GM12878 (cell line): Measurements from ENCODE around the gene SLC1A1. TPM values are rescaled to one million over a fixed set of nuclear protein-coding genes. Genes with fewer than 3 reads are reported as not detected.
A peak's percentile ranks its signal among the peaks of the same experiment; 100 is the strongest.

ENCODE experiments used
- ATAC-seq: fragments of 200-7000 bp; cut with Tn5 transposase; 3 replicates; pipeline ENCODE4 v1.9.1; 2020; ENCODE audit warnings: mild to moderate bottlenecking, moderate library complexity
- BruUV-seq: library from RNA; stranded (reverse); fragments of 400-500 nt; replicated peaks from 2 replicates; lab custom pipeline; 2021; lab: Mats Ljungman, UMichigan
- CTCF ChIA-PET: fragments of 300-600 bp; sonication (Branson Sonifier 250); formaldehyde crosslinking; extraction: SDS; loops from one replicate; lab custom pipeline; 2021; ENCODE audit warnings: inconsistent platforms; lab: Yijun Ruan, JAX
- POLR2A ChIA-PET: fragments of 350-600 bp; formaldehyde crosslinking; extraction: SDS; loops from one replicate; lab custom pipeline; 2021; ENCODE audit warnings: inconsistent platforms; lab: Charles Lee
- RAD21 ChIA-PET: fragments of 300-600 bp; sonication (Branson Sonifier 250); formaldehyde crosslinking; loops from one replicate; lab custom pipeline; 2023; ENCODE audit warnings: antibody characterized with exemption; ENCODE audit not compliant: unreplicated experiment; lab: Charles Lee
- SMC1A ChIA-PET: fragments of 300-600 bp; sonication (Branson Sonifier 250); formaldehyde crosslinking; loops from one replicate; lab custom pipeline; 2023; ENCODE audit not compliant: unreplicated experiment, uncharacterized antibody; lab: Charles Lee
- DNase-seq: peaks from one replicate; pipeline ENCODE4 v3.0.0-alpha.2; 2011; ENCODE audit warnings: low read depth, low spot score
- FAIRE-seq: peaks from 3 replicates; lab custom pipeline; 2011; peaks lifted over from hg19 to GRCh38; lab: Jason Lieb, UNC
- H2AFZ ChIP-seq: 2 replicates; pipeline ENCODE4 v1.6.0; 2011; ENCODE audit warnings: low read depth, low read length, control low read depth; ENCODE audit not compliant: control insufficient read depth
- H3K27ac ChIP-seq: 2 replicates; pipeline ENCODE4 v1.5.1; 2011; ENCODE audit warnings: control low read depth; ENCODE audit not compliant: control insufficient read depth, insufficient read depth
- H3K27me3 ChIP-seq, 2 experiments: replicated peaks in 1 of 2; 2 replicates each; pipeline versions ENCODE4 v1.6.0 to v1.6.1; 2011; ENCODE audit warnings: low read length in 1 of 2; ENCODE audit not compliant: control insufficient read depth in 2 of 2, insufficient read depth in 2 of 2
- H3K36me3 ChIP-seq, 2 experiments: 2 replicates each; pipeline ENCODE4 v1.5.1; 2011; ENCODE audit warnings: low read length in 1 of 2; ENCODE audit not compliant: control insufficient read depth in 2 of 2, insufficient read depth in 2 of 2
- H3K4me1 ChIP-seq: 2 replicates; pipeline ENCODE4 v1.6.1; 2011; ENCODE audit warnings: mild to moderate bottlenecking, low read length, moderate library complexity, mixed read lengths; ENCODE audit not compliant: control insufficient read depth, insufficient read depth
- H3K4me2 ChIP-seq: 2 replicates; pipeline ENCODE4 v1.6.0; 2011; ENCODE audit warnings: control low read depth; ENCODE audit not compliant: control insufficient read depth, insufficient read depth
- H3K4me3 ChIP-seq: fragments of 200-600 bp; sonication (generic); 2 replicates; pipeline ENCODE4 v1.5.1; 2016
- H3K79me2 ChIP-seq: 2 replicates; pipeline ENCODE4 v1.6.0; 2011; ENCODE audit warnings: low read length; ENCODE audit not compliant: control insufficient read depth, insufficient read depth
- H3K9ac ChIP-seq: 2 replicates; pipeline ENCODE4 v1.8.0; 2011; ENCODE audit warnings: low read length, control low read depth, mixed read lengths; ENCODE audit not compliant: control insufficient read depth, insufficient read depth
- H3K9me3 ChIP-seq: replicated peaks from 3 replicates; pipeline ENCODE4 v1.5.1; 2011; ENCODE audit warnings: mild to moderate bottlenecking, low read length; ENCODE audit not compliant: control insufficient read depth, insufficient read depth
- H4K20me1 ChIP-seq: 2 replicates; pipeline ENCODE4 v1.6.0; 2011; ENCODE audit not compliant: control insufficient read depth, insufficient read depth
- E4F1 ChIP-seq: fragments of 450-650 bp; IDR thresholded peaks from 2 replicates; pipeline ENCODE4 v1.6.1; 2018; ENCODE audit warnings: borderline replicate concordance, mild to moderate bottlenecking; ENCODE audit not compliant: partially characterized antibody
- IKZF2 ChIP-seq, 2 experiments: fragments of 450-650 bp; IDR thresholded peaks; 2 replicates each; pipeline ENCODE4 v1.6.1; 2017; ENCODE audit warnings: mild to moderate bottlenecking in 2 of 2, moderate library complexity in 2 of 2
- MTA2 ChIP-seq: fragments of 450-650 bp; IDR thresholded peaks from 2 replicates; pipeline ENCODE4 v1.6.1; 2016; ENCODE audit warnings: low read depth, mild to moderate bottlenecking, moderate library complexity
- MTA3 ChIP-seq: IDR thresholded peaks from 2 replicates; pipeline ENCODE4 v1.6.1; 2012; ENCODE audit warnings: low read length, inconsistent platforms, borderline replicate concordance
- SMAD1 ChIP-seq: fragments of 450-650 bp; IDR thresholded peaks from 2 replicates; pipeline ENCODE4 v1.6.1; 2018; ENCODE audit warnings: mild to moderate bottlenecking, low read depth; ENCODE audit not compliant: partially characterized antibody
- SMARCA5 ChIP-seq: fragments of 450-650 bp; IDR thresholded peaks from 2 replicates; pipeline ENCODE4 v1.6.1; 2017; ENCODE audit warnings: mild to moderate bottlenecking
- SP1 ChIP-seq: IDR thresholded peaks from one replicate; pipeline ENCODE4 v1.6.1; 2011; ENCODE audit warnings: low read depth, low read length
- STAT1 ChIP-seq: fragments of 450-650 bp; conservative IDR thresholded peaks from 2 replicates; pipeline ENCODE4 v1.6.1; 2014; ENCODE audit warnings: antibody characterized with exemption, mild to moderate bottlenecking
- TAF1 ChIP-seq: IDR thresholded peaks from 2 replicates; pipeline ENCODE4 v1.6.1; 2011; ENCODE audit warnings: mild to moderate bottlenecking, low read depth, low read length, borderline replicate concordance
- WGBS: methylation state at CpG from one replicate; pipeline ENCODE4 v1.1.6; 2016; ENCODE audit warnings: low lambda C conversion rate; ENCODE audit not compliant: insufficient replicate concordance, insufficient coverage; ENCODE audit errors: missing lambda C conversion rate; 5-methylcytosine and 5-hydroxymethylcytosine counted together
- in situ Hi-C: fragments of 300-500 bp; cut with MboI; formaldehyde crosslinking; loops from 9 replicates; pipeline ENCODE4 v1.14.3; 2018; ENCODE audit warnings: mixed read lengths
- intact Hi-C: fragments of 100-400 bp; cut with micrococcal nuclease; formaldehyde crosslinking; loops from one replicate; pipeline ENCODE4 v1.14.2; 2022; ENCODE audit not compliant: unreplicated experiment
- polyA plus RNA-seq, 11 experiments: library from polyadenylated mRNA; depleted of rRNA in 4 of 11; unstranded in 6 of 11; stranded (reverse) in 5 of 11; fragments of >200 nt; fragmentation: Nextera tagmentation in 4 of 11; fragmentation: Illumina TruSeq in 1 of 11; extraction: Ambion mirVana in 4 of 11; extraction: Trizol in 1 of 11; gene quantifications; 1 replicate in 1 of 11; 2 replicates in 10 of 11; pipeline versions ENCODE4 v1.2.1 to v1.2.3, GENCODE V29; 2011 to 2016; ENCODE audit warnings: inconsistent platforms in 2 of 11, missing spikeins in 2 of 11, low read depth in 1 of 11
- total RNA-seq, 4 experiments: library from RNA; depleted of rRNA in 3 of 4; stranded (reverse); fragments of >200 nt in 3 of 4; fragmentation: Illumina TruSeq in 1 of 4; extraction: Trizol in 1 of 4; gene quantifications; 2 replicates each; pipeline versions ENCODE4 v1.2.1 to v1.2.3, GENCODE V29; 2013 to 2021
- TF ChIP-seq, protein P1 (sequence below): fragments of 450-650 bp; formaldehyde crosslinking; IDR thresholded peaks from 2 replicates; pipeline ENCODE4 v1.4.0; 2022; ENCODE audit warnings: mild to moderate bottlenecking, moderate library complexity
- TF ChIP-seq, protein P2 (sequence below): fragments of 450-650 bp; IDR thresholded peaks from 2 replicates; pipeline ENCODE4 v1.6.1; 2017; ENCODE audit warnings: antibody characterized with exemption, mild to moderate bottlenecking, moderate library complexity
- TF ChIP-seq, protein P3 (sequence below): IDR thresholded peaks from 2 replicates; pipeline ENCODE4 v1.6.1; 2011; ENCODE audit warnings: low read depth, low read length, improper control_type of control experiment, borderline replicate concordance

Gene SLC1A1
- total and polyA plus RNA-seq, 10 of the 15 experiments (the other 5 are each of a cell fraction or from before 2014, with no cell fraction given): 4.2 to 24.9 (median 18.3) TPM

GRCh38 chr9:4506490-4506889 lies 16.2 kb downstream of the SLC1A1 start:
- ChIA-PET POLR2A (no interaction called here), CTCF (interaction anchor here (0.6 to 1.8 kb wide), 2 partner anchors 14 to 234 kb away, joined by 3 read pairs; no protein-coding TSS in a partner anchor), SMC1A (interaction anchor here (0.7 to 2.3 kb wide), 4 partner anchors 13 to 42 kb away, joined by 3 to 7 read pairs (median 4); no protein-coding TSS in a partner anchor), RAD21 (interaction anchor here (0.7 to 1.0 kb wide), 2 partner anchors 13 to 15 kb away, joined by 3 read pairs; no protein-coding TSS in a partner anchor)
- Histone ChIP-seq H2AFZ (no peak overlapping the region), H3K79me2 (peaks cover 16% of the 10 kb centered on the region), H3K4me3 (no peak overlapping the region), H3K9ac (no peak overlapping the region), H3K27ac (no peak overlapping the region), H3K9me3 (no peaks in the 10 kb centered on the region), H3K36me3 (no peaks in the 10 kb centered on the region; a peak in 2 of 4 replicates), H3K27me3 (no peaks in the 10 kb centered on the region), H3K4me1 (peaks cover 18% of the 10 kb centered on the region), H4K20me1 (no peaks in the 10 kb centered on the region), H3K4me2 (no peak overlapping the region)
- BruUV-seq: no TSS peak
- intact Hi-C loops: no loop called here
- FAIRE-seq: no peak
- in situ Hi-C loops: no loop called here
- peak; percentile 71 for ATAC-seq
- 0% methylated on average over 1 of the region's 1 CpG for WGBS
- DNase-seq: no peak
- no peak for TF ChIP-seq SMAD1
- TF ChIP-seq IKZF2 (IDR thresholded peaks at IDR 0.05): no peak
- no peak for TF ChIP-seq TAF1
- TF ChIP-seq SP1: no peak
- TF ChIP-seq, protein P1, sequence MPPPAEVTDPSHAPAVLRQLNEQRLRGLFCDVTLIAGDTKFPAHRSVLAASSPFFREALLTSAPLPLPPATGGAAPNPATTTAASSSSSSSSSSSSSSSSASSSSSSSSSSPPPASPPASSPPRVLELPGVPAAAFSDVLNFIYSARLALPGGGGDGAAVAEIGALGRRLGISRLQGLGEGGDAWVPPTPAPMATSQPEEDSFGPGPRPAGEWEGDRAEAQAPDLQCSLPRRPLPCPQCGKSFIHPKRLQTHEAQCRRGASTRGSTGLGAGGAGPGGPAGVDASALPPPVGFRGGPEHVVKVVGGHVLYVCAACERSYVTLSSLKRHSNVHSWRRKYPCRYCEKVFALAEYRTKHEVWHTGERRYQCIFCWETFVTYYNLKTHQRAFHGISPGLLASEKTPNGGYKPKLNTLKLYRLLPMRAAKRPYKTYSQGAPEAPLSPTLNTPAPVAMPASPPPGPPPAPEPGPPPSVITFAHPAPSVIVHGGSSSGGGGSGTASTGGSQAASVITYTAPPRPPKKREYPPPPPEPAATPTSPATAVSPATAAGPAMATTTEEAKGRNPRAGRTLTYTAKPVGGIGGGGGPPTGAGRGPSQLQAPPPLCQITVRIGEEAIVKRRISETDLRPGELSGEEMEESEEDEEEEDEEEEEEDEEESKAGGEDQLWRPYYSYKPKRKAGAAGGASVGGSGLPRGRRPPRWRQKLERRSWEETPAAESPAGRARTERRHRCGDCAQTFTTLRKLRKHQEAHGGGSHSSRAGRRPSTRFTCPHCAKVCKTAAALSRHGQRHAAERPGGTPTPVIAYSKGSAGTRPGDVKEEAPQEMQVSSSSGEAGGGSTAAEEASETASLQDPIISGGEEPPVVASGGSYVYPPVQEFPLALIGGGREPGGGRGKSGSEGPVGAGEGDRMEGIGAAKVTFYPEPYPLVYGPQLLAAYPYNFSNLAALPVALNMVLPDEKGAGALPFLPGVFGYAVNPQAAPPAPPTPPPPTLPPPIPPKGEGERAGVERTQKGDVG: no peak
- TF ChIP-seq E4F1: no peak
- TF ChIP-seq, protein P2, sequence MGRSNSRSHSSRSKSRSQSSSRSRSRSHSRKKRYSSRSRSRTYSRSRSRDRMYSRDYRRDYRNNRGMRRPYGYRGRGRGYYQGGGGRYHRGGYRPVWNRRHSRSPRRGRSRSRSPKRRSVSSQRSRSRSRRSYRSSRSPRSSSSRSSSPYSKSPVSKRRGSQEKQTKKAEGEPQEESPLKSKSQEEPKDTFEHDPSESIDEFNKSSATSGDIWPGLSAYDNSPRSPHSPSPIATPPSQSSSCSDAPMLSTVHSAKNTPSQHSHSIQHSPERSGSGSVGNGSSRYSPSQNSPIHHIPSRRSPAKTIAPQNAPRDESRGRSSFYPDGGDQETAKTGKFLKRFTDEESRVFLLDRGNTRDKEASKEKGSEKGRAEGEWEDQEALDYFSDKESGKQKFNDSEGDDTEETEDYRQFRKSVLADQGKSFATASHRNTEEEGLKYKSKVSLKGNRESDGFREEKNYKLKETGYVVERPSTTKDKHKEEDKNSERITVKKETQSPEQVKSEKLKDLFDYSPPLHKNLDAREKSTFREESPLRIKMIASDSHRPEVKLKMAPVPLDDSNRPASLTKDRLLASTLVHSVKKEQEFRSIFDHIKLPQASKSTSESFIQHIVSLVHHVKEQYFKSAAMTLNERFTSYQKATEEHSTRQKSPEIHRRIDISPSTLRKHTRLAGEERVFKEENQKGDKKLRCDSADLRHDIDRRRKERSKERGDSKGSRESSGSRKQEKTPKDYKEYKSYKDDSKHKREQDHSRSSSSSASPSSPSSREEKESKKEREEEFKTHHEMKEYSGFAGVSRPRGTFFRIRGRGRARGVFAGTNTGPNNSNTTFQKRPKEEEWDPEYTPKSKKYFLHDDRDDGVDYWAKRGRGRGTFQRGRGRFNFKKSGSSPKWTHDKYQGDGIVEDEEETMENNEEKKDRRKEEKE: no peak
- TF ChIP-seq MTA3: no peak
- TF ChIP-seq STAT1: no peak
- TF ChIP-seq MTA2: no peak
- TF ChIP-seq SMARCA5: no peak
- TF ChIP-seq, protein P3, sequence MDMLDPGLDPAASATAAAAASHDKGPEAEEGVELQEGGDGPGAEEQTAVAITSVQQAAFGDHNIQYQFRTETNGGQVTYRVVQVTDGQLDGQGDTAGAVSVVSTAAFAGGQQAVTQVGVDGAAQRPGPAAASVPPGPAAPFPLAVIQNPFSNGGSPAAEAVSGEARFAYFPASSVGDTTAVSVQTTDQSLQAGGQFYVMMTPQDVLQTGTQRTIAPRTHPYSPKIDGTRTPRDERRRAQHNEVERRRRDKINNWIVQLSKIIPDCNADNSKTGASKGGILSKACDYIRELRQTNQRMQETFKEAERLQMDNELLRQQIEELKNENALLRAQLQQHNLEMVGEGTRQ: no peak
